OCI-LY7 (cell line): ENCODE data around the gene NHLRC1. TPM values are rescaled to one million over a fixed set of nuclear protein-coding genes. Genes with fewer than 3 reads are reported as not detected.

ENCODE experiments used
- BruUV-seq: library from RNA; stranded (reverse); fragments of 400-500 nt; replicated peaks from 2 replicates; lab custom pipeline; 2021; lab: Mats Ljungman, UMichigan
- CTCF ChIA-PET: fragments of 300-600 bp; sonication (Branson Sonifier 250); formaldehyde crosslinking; loops from one replicate; lab custom pipeline; 2022; ENCODE audit warnings: antibody characterized with exemption; ENCODE audit not compliant: unreplicated experiment; lab: Charles Lee
- POLR2A ChIA-PET: fragments of 300-600 bp; sonication (Branson Sonifier 250); formaldehyde crosslinking; loops from one replicate; lab custom pipeline; 2022; ENCODE audit warnings: antibody characterized with exemption; lab: Charles Lee
- DNase-seq: peaks from one replicate; pipeline ENCODE4 v3.0.0-alpha.2; 2015; ENCODE audit warnings: low spot score
- H2AFZ ChIP-seq: fragments of 200-600 bp; sonication (generic), shearing (Covaris generic); 2 replicates; pipeline ENCODE4 v1.6.1; 2014; ENCODE audit warnings: mild to moderate bottlenecking, antibody characterized with exemption, low read length, moderate library complexity
- H3K27ac ChIP-seq: fragments of 200-600 bp; sonication (generic); 2 replicates; pipeline ENCODE4 v1.5.1; 2014; ENCODE audit warnings: mixed run types, low read depth, mild to moderate bottlenecking, moderate library complexity, low read length, inconsistent platforms; ENCODE audit not compliant: poor library complexity, severe bottlenecking
- H3K36me3 ChIP-seq: fragments of 200-600 bp; sonication (generic); 2 replicates; pipeline ENCODE4 v1.6.1; 2014; ENCODE audit warnings: mild to moderate bottlenecking, antibody characterized with exemption, low read length, moderate library complexity, mixed read lengths; ENCODE audit not compliant: insufficient read depth
- H3K4me1 ChIP-seq: fragments of 200-600 bp; sonication (generic); 2 replicates; pipeline ENCODE4 v1.5.1; 2014; ENCODE audit warnings: mild to moderate bottlenecking, low read length; ENCODE audit not compliant: insufficient read depth, poor library complexity, severe bottlenecking
- H3K4me2 ChIP-seq: fragments of 200-600 bp; sonication (generic); 2 replicates; pipeline ENCODE4 v1.6.1; 2014; ENCODE audit warnings: mild to moderate bottlenecking, low read length
- H3K4me3 ChIP-seq: fragments of 200-600 bp; sonication (generic); 2 replicates; pipeline ENCODE4 v1.5.1; 2014; ENCODE audit warnings: mild to moderate bottlenecking, low read depth, low read length; ENCODE audit not compliant: poor library complexity, severe bottlenecking
- H3K79me2 ChIP-seq: fragments of 200-600 bp; sonication (generic); 2 replicates; pipeline ENCODE4 v1.6.1; 2016; ENCODE audit warnings: low read depth, mild to moderate bottlenecking, low read length, moderate library complexity, mixed read lengths; ENCODE audit not compliant: insufficient read depth
- H3K9me2 ChIP-seq: fragments of 200-600 bp; sonication (generic); 2 replicates; pipeline ENCODE4 v1.6.1; 2016; ENCODE audit warnings: mild to moderate bottlenecking, low read length, mixed read lengths; ENCODE audit not compliant: insufficient read depth
- H3K9me3 ChIP-seq: fragments of 200-600 bp; sonication (generic); 2 replicates; pipeline ENCODE4 v1.6.1; 2014; ENCODE audit warnings: mild to moderate bottlenecking, mixed run types, low read length, mixed read lengths
- H4K20me1 ChIP-seq: fragments of 200-600 bp; sonication (generic); 2 replicates; pipeline ENCODE4 v1.6.1; 2014; ENCODE audit warnings: mild to moderate bottlenecking, antibody characterized with exemption, low read length, moderate library complexity, mixed read lengths; ENCODE audit not compliant: insufficient read depth
- CTCF ChIP-seq: fragments of 200-600 bp; sonication (generic); conservative IDR thresholded peaks from 2 replicates; pipeline ENCODE4 v1.5.1; 2014; ENCODE audit warnings: mild to moderate bottlenecking, antibody characterized with exemption, low read length, moderate library complexity, mixed read lengths
- EZH2phosphoT487 ChIP-seq: fragments of 200-600 bp; sonication (generic); IDR thresholded peaks from 2 replicates; pipeline ENCODE4 v1.6.1; 2018; ENCODE audit warnings: low read depth, borderline replicate concordance, mild to moderate bottlenecking, mixed run types, antibody characterized with exemption, low read length, moderate library complexity, mixed read lengths
- intact Hi-C: fragments of 100-400 bp; cut with micrococcal nuclease; formaldehyde crosslinking; loops from one replicate; pipeline ENCODE4 v1.10.0; 2022; ENCODE audit not compliant: unreplicated experiment
- total RNA-seq, 2 experiments: library from RNA; depleted of rRNA in 1 of 2; stranded (reverse); fragments of >200 nt in 1 of 2; shearing (Covaris generic) in 1 of 2; gene quantifications; 2 replicates each; pipeline ENCODE4 v1.2.3, GENCODE V29; 2014 to 2022

NHLRC1 gene
- total RNA-seq, 2 experiments from 2014 or later = not detected

GRCh38 chr6:18154507-18155149 is 32.2 kb upstream of the NHLRC1 start, which contains the start of gene TPMT:
Gene TPMT, minus strand, starts transcription at chr6:18155077. Its CDS starts 5,950 bp downstream, at chr6:18149127.
- peak within 1 kb of the TSS; percentile 97 for H3K4me2 ChIP-seq
- peaks cover 30% of the 10 kb centered on the region for H3K4me1 ChIP-seq
- H3K9me2 ChIP-seq = no peaks in the 10 kb centered on the region
- H3K79me2 ChIP-seq = peaks cover 22% of the 10 kb centered on the region; the same call in 1 of the 2 replicates
- CTCF ChIA-PET = interaction anchor here (0.8 kb wide), 1 partner anchor 11 kb away, joined by 3 read pairs; no protein-coding TSS in a partner anchor
- BruUV-seq = TSS peak; percentile 82
- TF ChIP-seq CTCF = no peak
- TF ChIP-seq EZH2phosphoT487 = no peak
- peak within 1 kb of the TSS; percentile 82 for H3K27ac ChIP-seq
- DNase-seq = no peak
- peaks cover 19% of the 10 kb centered on the region for H3K36me3 ChIP-seq
- intact Hi-C loops = loop anchor here (2.0 to 10.0 kb wide), 6 partner anchors 168 to 1640 kb away; partner anchors contain the start of genes FAM8A1 and NUP153
- peak within 1 kb of the TSS; percentile 79 for H2AFZ ChIP-seq
- no peaks in the 10 kb centered on the region for H3K9me3 ChIP-seq
- H4K20me1 ChIP-seq = no peaks in the 10 kb centered on the region
- peak within 1 kb of the TSS; percentile 98 for H3K4me3 ChIP-seq
- POLR2A ChIA-PET = interaction anchor here (0.6 to 1.4 kb wide), 4 partner anchors 18 to 361 kb away, joined by 3 to 4 read pairs (median 4); no protein-coding TSS in a partner anchor

- Histone ChIP-seq H3K36me3 (peaks cover 15% of the 10 kb centered on the region), H3K9me3 (no peaks in the 10 kb centered on the region), H3K4me3 (peak overlapping the region; percentile 98), H3K27ac (no peak overlapping the region), H2AFZ (no peak overlapping the region; the same call in 1 of the 2 replicates), H3K4me1 (peaks cover 30% of the 10 kb centered on the region), H3K9me2 (no peaks in the 10 kb centered on the region), H3K79me2 (peaks cover 19% of the 10 kb centered on the region; the same call in 1 of the 2 replicates), H3K4me2 (peak overlapping the region; percentile 87), H4K20me1 (no peaks in the 10 kb centered on the region)
- intact Hi-C loops = loop anchor here (10.0 kb wide), 2 partner anchors 351 to 1639 kb away; no protein-coding TSS in a partner anchor
- no TSS peak for BruUV-seq
- DNase-seq = no peak
- ChIA-PET CTCF (no interaction called here), POLR2A (interaction anchor here (0.7 kb wide), 1 partner anchor 17 kb away, joined by 4 read pairs; no protein-coding TSS in a partner anchor)
- TF ChIP-seq EZH2phosphoT487 (no peak), CTCF (no peak)
Observed at GRCh38 chr6:18153311-18153703, 30.8 kb upstream of the NHLRC1 start.
